Glomerular visceral epithelial cell (primary cell): ENCODE data around the gene RFX1.

Source experiments
- DNase-seq: peaks from one replicate; pipeline ENCODE4 v3.0.0-alpha.2; 2016; ENCODE audit errors: extremely low spot score

The RFX1 gene

DNA sequence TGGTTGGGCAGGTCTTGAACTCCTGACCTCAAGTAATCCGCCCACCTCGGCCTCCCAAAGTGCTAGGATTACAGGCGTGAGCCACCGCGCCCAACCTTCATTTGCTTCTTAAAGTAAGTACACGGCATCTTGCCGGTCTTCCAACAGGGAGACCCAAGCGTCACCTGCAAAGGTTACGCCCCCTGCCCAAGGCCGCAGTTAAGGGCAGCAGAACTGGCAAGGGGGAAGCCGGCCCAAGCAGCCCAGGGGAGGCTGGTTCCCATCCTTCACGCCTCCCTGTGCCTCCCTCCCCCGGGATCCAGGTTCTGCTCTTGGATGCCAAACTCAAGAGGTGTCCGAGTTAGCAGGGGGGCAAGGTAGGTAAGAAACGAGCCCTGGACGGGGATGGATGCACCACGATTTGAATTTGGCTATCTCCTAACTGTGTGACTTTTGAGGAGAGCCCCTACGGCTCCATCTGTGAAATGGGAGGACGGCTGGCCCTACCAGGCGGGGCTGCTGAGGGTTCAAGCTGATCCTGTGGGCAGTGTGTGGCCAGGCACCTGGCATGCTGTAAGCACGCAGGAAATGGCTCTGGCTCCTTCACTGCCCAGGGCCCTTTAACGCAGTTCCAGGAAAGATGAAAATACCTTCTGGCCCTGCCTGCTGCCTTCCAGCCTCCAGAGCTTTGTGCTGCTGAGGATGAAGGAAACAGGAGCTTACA lies 9.0 kb downstream of the RFX1 start:
- no peak for DNase-seq

GRCh38 chr19:13995878-13996765 lies 10.0 kb downstream of the RFX1 start:
- no peak for DNase-seq

DNA sequence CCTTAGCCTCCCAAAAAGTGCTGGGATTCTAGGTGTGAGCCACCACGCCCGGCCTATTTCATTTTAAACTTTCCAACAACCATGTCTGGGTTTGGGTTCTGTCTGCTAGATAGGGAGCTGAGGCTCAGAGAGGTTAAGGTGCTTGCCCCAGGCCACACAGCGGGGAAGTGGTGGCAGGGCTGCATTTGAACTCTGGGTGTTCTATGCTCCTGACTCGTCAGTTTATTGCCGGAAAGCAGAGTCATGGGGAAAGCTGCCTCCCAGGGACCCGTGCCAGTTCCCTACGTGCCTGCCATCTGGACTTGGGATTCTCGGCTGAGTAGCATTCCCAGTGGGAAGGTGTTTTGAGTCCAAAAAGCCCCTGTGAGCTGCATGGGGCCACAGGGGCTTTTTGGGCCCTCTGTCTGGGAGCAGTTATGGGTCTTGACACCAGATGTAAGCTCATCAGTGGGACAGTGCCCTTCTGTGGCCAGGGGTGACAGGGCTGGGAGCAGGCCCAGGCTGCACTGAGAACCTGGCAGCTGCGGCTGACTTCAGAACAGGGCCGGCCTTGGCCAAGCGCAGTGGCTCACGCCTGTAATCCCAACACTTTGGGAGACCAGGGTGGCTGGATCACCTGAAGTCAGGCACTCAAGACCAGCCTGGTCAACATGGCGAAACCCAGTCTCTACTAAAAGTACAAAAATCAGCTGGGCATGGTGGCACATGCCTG lies 10.9 kb downstream of the RFX1 start:
- no peak for DNase-seq

DNA sequence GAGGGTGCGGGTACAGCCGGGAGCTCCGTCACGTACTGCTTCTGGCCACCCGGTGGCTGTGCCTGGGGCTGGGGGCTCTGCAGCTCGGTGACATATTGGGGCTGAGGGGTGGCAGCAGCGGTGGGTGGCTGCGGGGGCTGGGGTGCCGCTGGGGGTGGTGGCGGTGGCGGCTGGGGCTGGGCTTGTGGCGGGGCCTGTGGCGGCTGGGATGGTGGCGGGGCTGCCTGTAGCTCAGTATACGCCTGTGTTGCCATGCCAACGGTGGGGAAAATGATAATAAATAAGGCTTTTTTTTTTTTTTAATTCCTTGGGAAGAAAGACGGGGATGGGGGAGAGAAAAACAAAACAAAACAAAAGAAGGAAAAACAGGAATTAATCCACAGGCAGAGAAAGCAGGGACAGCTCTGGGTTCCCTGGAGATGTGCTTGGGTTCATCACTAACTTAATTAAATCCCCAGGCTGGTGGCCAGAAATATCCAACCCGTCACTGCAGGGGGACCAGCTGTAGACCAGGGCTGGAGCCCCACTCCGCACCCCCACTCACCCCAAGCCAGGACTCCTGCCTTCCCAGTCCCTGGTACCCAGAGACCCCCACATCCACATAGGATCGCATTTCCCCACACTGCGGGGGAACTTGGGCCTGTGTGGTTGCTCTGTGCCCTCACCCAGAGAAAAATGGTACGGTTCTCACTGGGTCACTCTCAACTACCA lies 12.4 kb downstream of the RFX1 start:
- DNase-seq: no peak

DNA sequence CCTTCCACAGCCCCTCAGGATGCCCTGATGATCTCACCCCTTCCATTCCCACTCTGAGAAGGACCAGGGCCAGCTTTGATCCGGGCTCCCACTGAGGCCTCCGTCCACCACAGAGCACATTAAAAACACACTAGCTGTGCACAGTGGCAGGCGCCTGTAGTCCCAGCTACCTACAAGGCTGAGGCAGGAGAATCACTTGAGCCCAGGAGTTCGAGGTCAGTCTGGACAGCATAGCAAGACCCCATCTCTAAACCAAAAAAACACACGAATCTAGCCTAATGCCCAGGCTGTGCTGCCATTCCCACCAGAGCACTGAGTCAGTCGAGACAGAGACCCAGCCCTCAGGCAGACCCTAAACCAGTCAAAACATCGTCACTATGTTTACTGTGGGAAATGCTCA lies 14.1 kb downstream of the RFX1 start:
- DNase-seq: no peak

- no peak for DNase-seq
Observed at GRCh38 chr19:13990085-13990484, 16.0 kb downstream of the RFX1 start.

- DNase-seq: no peak
Observed at GRCh38 chr19:13989487-13989886, 16.6 kb downstream of the RFX1 start.

DNA sequence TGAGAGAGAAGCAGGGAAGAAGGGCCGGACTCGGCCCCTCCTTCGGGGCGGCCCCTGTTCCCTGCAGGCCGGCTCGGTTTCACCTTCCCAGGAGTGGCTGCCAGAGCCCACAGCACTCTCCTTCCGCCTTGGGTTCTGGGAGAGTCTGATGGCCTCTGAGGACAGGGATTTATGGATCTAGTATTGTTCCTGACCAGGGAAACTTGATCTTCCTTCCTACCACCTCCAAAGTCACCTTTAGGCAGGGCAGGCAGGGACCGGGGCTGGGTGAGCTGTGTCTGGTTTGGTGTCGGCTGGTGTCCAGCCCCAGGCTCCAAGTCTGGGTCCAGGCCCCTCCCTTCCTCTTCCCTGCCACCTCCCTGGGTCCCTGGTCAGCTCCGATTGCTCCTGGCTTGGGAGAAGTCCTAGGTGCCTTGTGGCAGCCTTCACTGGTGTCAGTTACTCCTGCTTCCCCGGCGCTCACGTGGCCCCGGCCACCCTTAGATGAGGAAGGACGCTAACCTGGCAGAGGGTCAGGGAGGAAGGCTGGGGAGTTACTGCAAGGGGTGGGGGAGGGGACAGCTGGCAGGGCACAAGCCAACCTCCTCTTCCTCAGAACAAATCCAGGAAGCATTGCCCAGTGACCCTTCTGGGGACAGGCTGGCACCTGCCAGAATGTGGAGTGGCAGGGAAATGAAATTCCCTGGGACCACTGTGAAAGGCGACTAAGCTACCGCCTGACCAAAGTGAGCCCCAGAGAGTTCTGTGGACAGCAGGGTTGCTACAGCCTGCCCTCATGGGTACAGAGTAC lies 18.8 kb downstream of the RFX1 start:
- no peak for DNase-seq

DNA sequence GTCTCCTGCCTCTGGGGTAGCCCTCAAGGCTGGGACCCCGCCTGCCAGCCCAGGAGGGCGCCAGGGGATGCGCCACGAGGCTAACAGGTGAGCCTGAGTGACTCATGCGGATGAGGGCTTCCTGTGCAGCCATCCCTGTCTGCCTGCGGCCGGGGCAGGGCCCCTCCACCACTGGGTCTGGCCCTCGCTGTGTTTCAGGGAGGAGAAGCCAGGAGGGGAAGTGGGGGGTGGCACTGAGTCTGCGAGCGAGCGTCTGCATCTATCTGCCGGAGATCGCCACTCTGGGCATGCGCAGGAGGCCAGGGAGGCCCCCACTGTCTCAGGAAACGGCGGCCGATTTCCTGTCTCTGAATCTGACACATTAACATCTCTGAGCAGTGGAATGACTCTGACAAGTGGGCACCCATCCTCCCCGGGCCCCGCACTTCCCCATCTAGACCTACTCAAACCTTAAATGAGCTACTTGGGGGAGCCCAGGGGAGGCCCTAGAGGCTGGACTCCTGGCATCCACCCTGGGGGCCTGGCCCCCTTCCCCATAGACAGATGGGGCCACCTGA lies 19.7 kb downstream of the RFX1 start:
- peak; percentile 97 for DNase-seq

DNA sequence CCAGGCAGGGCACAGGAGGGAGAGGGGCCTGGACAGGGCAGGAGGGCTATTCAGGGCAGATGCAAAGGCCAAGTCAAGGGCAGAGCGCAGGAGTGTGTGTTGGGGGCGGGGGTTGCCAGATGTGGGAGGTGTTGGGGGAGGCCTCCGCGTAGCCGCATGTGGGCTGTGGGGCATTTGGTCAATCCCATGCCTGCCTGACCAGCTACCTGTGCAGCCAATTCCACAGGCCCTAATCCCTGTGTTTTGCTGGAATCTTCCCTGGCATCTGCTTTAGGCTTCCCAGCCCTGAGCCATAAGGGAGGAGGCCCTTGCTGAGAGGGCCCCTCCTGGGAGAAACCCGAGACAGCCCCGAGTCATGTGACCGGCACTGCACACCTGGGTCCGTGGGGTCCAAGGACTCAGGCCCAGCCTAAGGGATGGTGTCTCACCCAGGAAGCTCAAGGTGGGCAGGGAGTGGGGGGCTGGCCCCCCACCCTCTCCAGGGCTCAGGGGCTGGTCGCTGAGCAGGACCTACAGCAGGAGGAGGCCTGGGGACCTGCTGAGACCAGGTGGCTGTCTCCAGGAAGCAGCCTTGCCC lies 20.3 kb downstream of the RFX1 start:
- peak; percentile 23 for DNase-seq

DNA sequence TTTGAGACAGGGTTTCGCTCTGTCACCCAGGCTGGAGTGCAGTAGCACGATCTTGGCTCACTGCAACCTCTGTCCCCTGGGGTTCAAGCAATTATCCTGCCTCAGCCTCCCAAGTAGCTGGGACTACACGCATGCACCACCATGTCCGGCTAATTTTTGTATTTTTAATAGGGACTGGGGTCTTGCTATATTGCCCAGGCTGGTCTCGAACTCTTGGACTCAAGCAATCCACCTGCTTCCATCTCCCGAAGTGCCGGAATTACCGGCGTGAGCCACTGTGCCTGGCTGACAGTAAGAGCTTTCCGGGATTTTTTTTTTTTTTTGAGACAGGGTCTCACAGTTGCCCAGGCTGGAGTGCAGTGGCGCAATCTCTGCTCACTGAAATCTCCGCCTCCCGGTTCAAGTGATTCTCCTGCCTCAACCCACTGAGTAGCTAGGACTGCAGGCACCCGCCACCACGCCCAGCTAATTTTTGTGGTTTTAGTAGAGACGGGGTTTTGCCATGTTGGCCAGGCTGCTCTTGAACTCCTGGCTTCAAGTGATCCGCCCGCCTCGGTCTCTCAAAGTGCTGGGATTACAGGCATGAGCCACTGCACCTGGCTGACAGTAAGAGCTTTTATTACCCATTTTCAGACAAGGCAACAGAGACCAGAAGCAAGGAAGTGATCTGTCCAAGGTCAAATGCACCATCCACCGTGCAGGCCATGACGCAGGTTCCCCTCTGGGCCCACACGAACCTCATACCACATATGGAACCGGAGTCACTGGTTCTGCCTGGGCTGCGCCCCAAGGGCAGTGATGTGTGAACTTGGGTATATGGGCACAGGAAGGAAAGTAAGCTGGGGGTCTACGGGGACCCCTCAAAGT lies 21.0 kb downstream of the RFX1 start:
- DNase-seq: no peak

DNA sequence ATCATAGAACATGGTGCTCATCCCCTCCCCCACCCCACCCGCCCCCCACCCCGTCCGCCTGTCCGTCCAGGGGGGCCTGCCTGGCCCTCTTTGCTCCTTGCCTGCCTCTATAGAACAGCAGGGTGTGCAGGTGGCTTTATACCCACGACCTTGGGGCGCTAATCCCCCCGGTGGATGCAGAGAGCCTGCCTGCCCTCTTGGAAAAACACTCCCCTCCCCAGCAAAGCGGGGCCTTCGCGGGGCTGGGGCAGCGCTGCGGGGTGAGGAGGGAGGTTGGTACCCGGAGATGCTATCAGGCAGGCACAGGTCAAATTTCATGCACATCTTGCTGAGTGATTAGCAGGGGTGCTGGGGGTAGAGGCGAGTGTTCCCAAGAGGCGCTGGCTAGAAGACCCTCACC lies 21.9 kb downstream of the RFX1 start:
- DNase-seq: no peak

- no peak for DNase-seq
Observed at GRCh38 chr19:13983213-13983889, 22.8 kb downstream of the RFX1 start.

GRCh38 chr19:13982773-13983172 lies 23.3 kb downstream of the RFX1 start:
- DNase-seq: no peak

- DNase-seq: no peak
Observed at GRCh38 chr19:13981988-13982501, 24.1 kb downstream of the RFX1 start.

DNA sequence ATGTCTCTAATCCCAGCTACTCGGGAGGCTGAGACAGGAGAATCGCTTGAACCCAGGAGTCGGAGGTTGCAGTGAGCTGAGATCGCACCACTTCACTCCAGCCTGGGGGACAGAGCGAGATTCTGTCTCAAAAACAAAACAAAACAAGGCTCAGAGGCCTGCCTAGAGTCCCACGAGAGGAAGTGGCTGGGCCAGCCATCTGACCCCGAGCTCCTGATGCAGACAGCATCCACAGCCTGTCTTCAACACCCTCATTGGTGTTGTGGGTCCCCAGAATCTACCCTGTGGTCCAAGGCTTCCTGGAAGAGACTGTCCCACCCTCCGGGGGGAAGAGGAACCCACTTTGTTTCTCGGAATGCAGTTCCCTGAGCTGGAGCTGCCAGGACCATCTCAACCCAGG lies 24.7 kb downstream of the RFX1 start:
- no peak for DNase-seq

GRCh38 chr19:13981021-13981420 lies 25.1 kb downstream of the RFX1 start:
- no peak for DNase-seq

GRCh38 chr19:13980340-13980739 lies 25.8 kb downstream of the RFX1 start:
- DNase-seq: no peak

DNA sequence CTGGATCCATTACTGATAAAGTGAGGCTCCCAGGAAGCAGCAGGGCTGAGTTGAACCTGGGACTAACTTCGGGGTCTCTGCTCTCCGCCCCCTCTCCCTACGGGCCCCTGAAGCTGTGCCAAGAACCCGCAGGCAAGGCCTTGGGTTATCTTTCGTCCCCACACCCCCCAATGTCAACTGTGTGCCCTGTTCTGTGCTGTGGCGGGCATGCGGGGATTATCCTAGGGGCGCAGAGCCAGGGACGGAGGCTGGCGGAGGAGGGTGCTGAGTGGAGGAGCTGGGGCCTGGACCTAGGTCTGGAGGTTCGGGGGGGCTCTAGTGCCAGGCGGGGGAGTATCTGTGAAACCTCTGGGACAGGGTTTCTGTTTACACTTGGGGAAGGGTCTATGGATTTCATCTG lies 26.4 kb downstream of the RFX1 start:
- DNase-seq: no peak
